K562 (cell line): ENCODE results near the gene SLFNL1. TPM values are rescaled to one million over a fixed set of nuclear protein-coding genes. Genes with fewer than 3 reads are reported as not detected.
A peak's percentile ranks its signal among the peaks of the same experiment; 100 is the strongest.

Experiments
- CEBPG ChIP-seq, 3 experiments: fragments of 200-800 bp in 1 of 3; sonication (Bioruptor generic) in 1 of 3; sonication (generic) in 1 of 3; formaldehyde crosslinking in 1 of 3; IDR thresholded peaks in 2 of 3; conservative IDR thresholded peaks in 1 of 3; 2 replicates each; pipeline versions ENCODE4 v1.6.1 to v1.8.0; 2016 to 2022; ENCODE audit warnings: missing compliant biosample characterization in 2 of 3, missing genetic modification characterization in 2 of 3, mild to moderate bottlenecking in 1 of 3, missing genetic modification reagents in 1 of 3
- DMBX1 ChIP-seq: fragments of 250-450 bp; sonication (Bioruptor Pico); IDR thresholded peaks from 2 replicates; pipeline ENCODE4 v1.8.0; 2022; ENCODE audit warnings: inconsistent platforms, mild to moderate bottlenecking, moderate library complexity, borderline replicate concordance
- FOSL1 ChIP-seq: fragments of 200-800 bp; sonication (Bioruptor generic); conservative IDR thresholded peaks from 2 replicates; pipeline ENCODE4 v1.6.1; 2016; ENCODE audit warnings: missing genetic modification characterization, missing compliant biosample characterization
- HDAC3 ChIP-seq: fragments of 450-650 bp; IDR thresholded peaks from 2 replicates; pipeline ENCODE4 v1.6.1; 2018; ENCODE audit warnings: borderline replicate concordance, mild to moderate bottlenecking, moderate library complexity; ENCODE audit not compliant: partially characterized antibody
- HLTF ChIP-seq: fragments of 450-650 bp; IDR thresholded peaks from 2 replicates; pipeline ENCODE4 v1.6.1; 2016
- MBD2 ChIP-seq: sonication (generic); IDR thresholded peaks from 2 replicates; pipeline ENCODE4 v1.6.1; 2016; ENCODE audit warnings: low read depth, borderline replicate concordance
- NR4A1 ChIP-seq, 2 experiments: fragments of 250-450 bp in 1 of 2; fragments of 450-650 bp in 1 of 2; sonication (Bioruptor Pico) in 1 of 2; IDR thresholded peaks; 2 replicates each; pipeline versions ENCODE4 v1.4.0 to v1.6.1; 2016 to 2020; ENCODE audit warnings: mild to moderate bottlenecking in 2 of 2, missing compliant biosample characterization in 1 of 2, missing genetic modification characterization in 1 of 2, moderate library complexity in 1 of 2
- RBFOX2 ChIP-seq: fragments of 200-400 bp; formaldehyde crosslinking; IDR thresholded peaks from 2 replicates; pipeline ENCODE4 v1.6.1; 2017; ENCODE audit warnings: low read depth, mild to moderate bottlenecking, low read length, moderate library complexity
- STAG1 ChIP-seq: sonication (generic); formaldehyde crosslinking; IDR thresholded peaks from 2 replicates; pipeline ENCODE4 v1.5.0; 2020; ENCODE audit warnings: missing genetic modification reagents, borderline replicate concordance
- ZFP36 ChIP-seq: fragments of 150-350 bp; IDR thresholded peaks from 2 replicates; pipeline ENCODE4 v1.6.1; 2018; ENCODE audit warnings: low read length, low read depth; ENCODE audit not compliant: partially characterized antibody
- ZNF589 ChIP-seq: fragments of 200-800 bp; sonication (Bioruptor generic); IDR thresholded peaks from 2 replicates; pipeline ENCODE4 v1.6.1; 2016; ENCODE audit warnings: low read depth, missing genetic modification characterization, missing compliant biosample characterization
- polyA plus RNA-seq, 8 experiments: library from polyadenylated mRNA; depleted of rRNA in 4 of 8; stranded (reverse) in 5 of 8; unstranded in 3 of 8; fragments of >200 nt; fragmentation: Nextera tagmentation in 2 of 8; fragmentation: Illumina TruSeq in 1 of 8; extraction: Ambion mirVana in 2 of 8; extraction: Trizol in 1 of 8; gene quantifications; 2 replicates each; pipeline versions ENCODE4 v1.2.1 to v1.2.3, GENCODE V29; 2011 to 2014; ENCODE audit warnings: inconsistent platforms in 1 of 8, missing spikeins in 1 of 8
- total RNA-seq, 7 experiments: library from RNA; depleted of rRNA in 6 of 7; stranded (reverse); fragments of >200 nt in 6 of 7; fragmentation: Illumina TruSeq in 2 of 7; extraction: Trizol in 2 of 7; gene quantifications; 2 replicates each; pipeline versions ENCODE4 v1.2.1 to v1.2.3, GENCODE V29; 2011 to 2021; ENCODE audit warnings: low replicate concordance in 1 of 7
- TF ChIP-seq, protein P1 (sequence below): fragments of 450-650 bp; formaldehyde crosslinking; IDR thresholded peaks from 2 replicates; pipeline ENCODE4 v1.4.0; 2020; ENCODE audit warnings: mild to moderate bottlenecking, mixed read lengths
- TF ChIP-seq, protein P2 (sequence below): fragments of 450-650 bp; IDR thresholded peaks from one replicate; pipeline ENCODE4 v1.6.1; 2018; ENCODE audit warnings: mild to moderate bottlenecking, moderate library complexity; ENCODE audit not compliant: partially characterized antibody
- TF ChIP-seq, protein P3 (sequence below): fragments of 250-450 bp; sonication (Bioruptor Pico); IDR thresholded peaks from 2 replicates; pipeline ENCODE4 v1.4.0; 2020
- TF ChIP-seq, protein P4 (sequence below): sonication (generic); formaldehyde crosslinking; IDR thresholded peaks from 2 replicates; pipeline ENCODE4 v1.8.1; 2023; ENCODE audit warnings: missing genetic modification reagents, mild to moderate bottlenecking, borderline replicate concordance
- TF ChIP-seq, protein P5 (sequence below): fragments of 250-450 bp; sonication (Bioruptor Pico); IDR thresholded peaks from 2 replicates; pipeline ENCODE4 v1.8.0; 2022; ENCODE audit warnings: inconsistent platforms

Gene SLFNL1
- total and polyA plus RNA-seq, 9 of the 15 experiments (the other 6 are each of a cell fraction or from before 2014, with no cell fraction given): 0.05 to 0.14 (median 0.06) TPM; not detected in 5

DNA sequence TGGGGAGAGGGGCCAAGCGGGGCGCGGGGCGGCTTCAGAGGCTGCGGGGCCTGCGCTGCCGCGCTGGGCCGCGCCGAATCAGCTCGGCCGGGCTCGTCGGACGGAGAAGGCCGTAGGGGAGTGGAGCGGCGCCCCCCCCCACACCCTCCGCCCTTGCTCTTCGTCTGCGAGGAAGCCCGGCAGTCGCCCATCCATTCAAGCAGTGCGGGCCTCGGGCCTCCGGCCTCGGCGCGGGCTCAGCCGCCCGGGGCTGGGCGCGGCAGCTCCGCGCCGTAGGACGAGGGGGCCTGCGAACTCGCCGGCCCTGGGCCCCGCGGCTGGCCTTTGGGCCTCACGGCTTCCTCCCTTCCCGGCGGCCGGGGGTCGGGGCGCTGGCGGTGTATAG, 41.5 kb downstream of the SLFNL1 start (continued):
- TF ChIP-seq, protein P1, sequence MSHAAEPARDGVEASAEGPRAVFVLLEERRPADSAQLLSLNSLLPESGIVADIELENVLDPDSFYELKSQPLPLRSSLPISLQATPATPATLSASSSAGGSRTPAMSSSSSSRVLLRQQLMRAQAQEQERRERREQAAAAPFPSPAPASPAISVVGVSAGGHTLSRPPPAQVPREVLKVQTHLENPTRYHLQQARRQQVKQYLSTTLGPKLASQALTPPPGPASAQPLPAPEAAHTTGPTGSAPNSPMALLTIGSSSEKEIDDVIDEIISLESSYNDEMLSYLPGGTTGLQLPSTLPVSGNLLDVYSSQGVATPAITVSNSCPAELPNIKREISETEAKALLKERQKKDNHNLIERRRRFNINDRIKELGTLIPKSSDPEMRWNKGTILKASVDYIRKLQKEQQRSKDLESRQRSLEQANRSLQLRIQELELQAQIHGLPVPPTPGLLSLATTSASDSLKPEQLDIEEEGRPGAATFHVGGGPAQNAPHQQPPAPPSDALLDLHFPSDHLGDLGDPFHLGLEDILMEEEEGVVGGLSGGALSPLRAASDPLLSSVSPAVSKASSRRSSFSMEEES (CRISPR knock-in tag): no peak
- TF ChIP-seq, protein P2, sequence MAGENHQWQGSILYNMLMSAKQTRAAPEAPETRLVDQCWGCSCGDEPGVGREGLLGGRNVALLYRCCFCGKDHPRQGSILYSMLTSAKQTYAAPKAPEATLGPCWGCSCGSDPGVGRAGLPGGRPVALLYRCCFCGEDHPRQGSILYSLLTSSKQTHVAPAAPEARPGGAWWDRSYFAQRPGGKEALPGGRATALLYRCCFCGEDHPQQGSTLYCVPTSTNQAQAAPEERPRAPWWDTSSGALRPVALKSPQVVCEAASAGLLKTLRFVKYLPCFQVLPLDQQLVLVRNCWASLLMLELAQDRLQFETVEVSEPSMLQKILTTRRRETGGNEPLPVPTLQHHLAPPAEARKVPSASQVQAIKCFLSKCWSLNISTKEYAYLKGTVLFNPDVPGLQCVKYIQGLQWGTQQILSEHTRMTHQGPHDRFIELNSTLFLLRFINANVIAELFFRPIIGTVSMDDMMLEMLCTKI: no peak
- TF ChIP-seq FOSL1 (tag) (no peak; the same call in 1 of the 2 replicates), HDAC3 (no peak), ZNF589 (CRISPR knock-in tag) (no peak), NR4A1 (CRISPR knock-in tag; IDR thresholded peaks at IDR 0.05) (no peak), NR4A1 (tag; IDR thresholded peaks at IDR 0.05) (no peak), ZFP36 (no peak), CEBPG (CRISPR knock-in tag; IDR thresholded peaks at IDR 0.05) (no peak), CEBPG (tag; conservative IDR thresholded peaks at IDR 0.05 in 1 of 2, IDR thresholded peaks at IDR 0.05 in 1 of 2) (no peak), STAG1 (CRISPR knock-in tag) (no peak; the same call in 1 of the 2 replicates), DMBX1 (CRISPR knock-in tag) (0 out of 2 replicates have a peak, but pooled peaks have one; percentile 36), HLTF (no peak), RBFOX2 (peak; percentile 81), MBD2 (no peak)
- TF ChIP-seq, protein P3, sequence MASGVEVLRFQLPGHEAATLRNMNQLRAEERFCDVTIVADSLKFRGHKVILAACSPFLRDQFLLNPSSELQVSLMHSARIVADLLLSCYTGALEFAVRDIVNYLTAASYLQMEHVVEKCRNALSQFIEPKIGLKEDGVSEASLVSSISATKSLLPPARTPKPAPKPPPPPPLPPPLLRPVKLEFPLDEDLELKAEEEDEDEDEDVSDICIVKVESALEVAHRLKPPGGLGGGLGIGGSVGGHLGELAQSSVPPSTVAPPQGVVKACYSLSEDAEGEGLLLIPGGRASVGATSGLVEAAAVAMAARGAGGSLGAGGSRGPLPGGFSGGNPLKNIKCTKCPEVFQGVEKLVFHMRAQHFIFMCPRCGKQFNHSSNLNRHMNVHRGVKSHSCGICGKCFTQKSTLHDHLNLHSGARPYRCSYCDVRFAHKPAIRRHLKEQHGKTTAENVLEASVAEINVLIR (CRISPR knock-in tag): no peak
- TF ChIP-seq, protein P4, sequence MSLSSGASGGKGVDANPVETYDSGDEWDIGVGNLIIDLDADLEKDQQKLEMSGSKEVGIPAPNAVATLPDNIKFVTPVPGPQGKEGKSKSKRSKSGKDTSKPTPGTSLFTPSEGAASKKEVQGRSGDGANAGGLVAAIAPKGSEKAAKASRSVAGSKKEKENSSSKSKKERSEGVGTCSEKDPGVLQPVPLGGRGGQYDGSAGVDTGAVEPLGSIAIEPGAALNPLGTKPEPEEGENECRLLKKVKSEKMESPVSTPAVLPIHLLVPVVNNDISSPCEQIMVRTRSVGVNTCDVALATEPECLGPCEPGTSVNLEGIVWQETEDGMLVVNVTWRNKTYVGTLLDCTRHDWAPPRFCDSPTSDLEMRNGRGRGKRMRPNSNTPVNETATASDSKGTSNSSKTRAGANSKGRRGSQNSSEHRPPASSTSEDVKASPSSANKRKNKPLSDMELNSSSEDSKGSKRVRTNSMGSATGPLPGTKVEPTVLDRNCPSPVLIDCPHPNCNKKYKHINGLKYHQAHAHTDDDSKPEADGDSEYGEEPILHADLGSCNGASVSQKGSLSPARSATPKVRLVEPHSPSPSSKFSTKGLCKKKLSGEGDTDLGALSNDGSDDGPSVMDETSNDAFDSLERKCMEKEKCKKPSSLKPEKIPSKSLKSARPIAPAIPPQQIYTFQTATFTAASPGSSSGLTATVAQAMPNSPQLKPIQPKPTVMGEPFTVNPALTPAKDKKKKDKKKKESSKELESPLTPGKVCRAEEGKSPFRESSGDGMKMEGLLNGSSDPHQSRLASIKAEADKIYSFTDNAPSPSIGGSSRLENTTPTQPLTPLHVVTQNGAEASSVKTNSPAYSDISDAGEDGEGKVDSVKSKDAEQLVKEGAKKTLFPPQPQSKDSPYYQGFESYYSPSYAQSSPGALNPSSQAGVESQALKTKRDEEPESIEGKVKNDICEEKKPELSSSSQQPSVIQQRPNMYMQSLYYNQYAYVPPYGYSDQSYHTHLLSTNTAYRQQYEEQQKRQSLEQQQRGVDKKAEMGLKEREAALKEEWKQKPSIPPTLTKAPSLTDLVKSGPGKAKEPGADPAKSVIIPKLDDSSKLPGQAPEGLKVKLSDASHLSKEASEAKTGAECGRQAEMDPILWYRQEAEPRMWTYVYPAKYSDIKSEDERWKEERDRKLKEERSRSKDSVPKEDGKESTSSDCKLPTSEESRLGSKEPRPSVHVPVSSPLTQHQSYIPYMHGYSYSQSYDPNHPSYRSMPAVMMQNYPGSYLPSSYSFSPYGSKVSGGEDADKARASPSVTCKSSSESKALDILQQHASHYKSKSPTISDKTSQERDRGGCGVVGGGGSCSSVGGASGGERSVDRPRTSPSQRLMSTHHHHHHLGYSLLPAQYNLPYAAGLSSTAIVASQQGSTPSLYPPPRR (CRISPR knock-in tag): no peak
- TF ChIP-seq, protein P5, sequence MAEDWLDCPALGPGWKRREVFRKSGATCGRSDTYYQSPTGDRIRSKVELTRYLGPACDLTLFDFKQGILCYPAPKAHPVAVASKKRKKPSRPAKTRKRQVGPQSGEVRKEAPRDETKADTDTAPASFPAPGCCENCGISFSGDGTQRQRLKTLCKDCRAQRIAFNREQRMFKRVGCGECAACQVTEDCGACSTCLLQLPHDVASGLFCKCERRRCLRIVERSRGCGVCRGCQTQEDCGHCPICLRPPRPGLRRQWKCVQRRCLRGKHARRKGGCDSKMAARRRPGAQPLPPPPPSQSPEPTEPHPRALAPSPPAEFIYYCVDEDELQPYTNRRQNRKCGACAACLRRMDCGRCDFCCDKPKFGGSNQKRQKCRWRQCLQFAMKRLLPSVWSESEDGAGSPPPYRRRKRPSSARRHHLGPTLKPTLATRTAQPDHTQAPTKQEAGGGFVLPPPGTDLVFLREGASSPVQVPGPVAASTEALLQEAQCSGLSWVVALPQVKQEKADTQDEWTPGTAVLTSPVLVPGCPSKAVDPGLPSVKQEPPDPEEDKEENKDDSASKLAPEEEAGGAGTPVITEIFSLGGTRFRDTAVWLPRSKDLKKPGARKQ (CRISPR knock-in tag): no peak
